ENCODE data around the gene TRIM66.

Gene TRIM66

DNA sequence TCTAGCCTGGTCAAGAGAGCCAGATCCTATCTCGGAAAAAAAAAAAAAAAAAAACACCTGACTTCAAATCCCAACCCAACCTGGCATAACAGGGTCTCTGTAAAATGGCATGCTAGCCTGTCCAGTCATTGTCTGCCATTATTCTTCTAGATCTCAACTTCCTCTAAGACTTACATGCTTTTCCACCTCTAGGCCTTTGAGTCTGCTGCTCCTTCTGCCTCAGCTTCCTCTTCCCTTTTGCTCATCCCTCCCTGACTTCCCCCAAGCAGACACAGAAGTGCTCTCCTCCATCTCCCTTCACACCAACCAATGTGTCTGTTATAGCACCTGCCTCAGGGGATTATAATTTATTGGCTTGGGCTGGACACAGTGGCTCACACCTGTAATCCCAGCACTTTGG, 96.3 kb downstream of the TRIM66 start:
- H3K27ac ChIP-seq, result no peak overlapping the region
- TF ChIP-seq CTCF (IDR thresholded peaks at IDR 0.05), result no peak
- TF ChIP-seq ZFX (IDR thresholded peaks at IDR 0.05; ENCODE audit: borderline replicate concordance), result no peak

GRCh38 chr11:8584511-8584910, 98.0 kb downstream of the TRIM66 start:
- TF ChIP-seq ZFX (IDR thresholded peaks at IDR 0.05; ENCODE audit: borderline replicate concordance) (no peak), CTCF (IDR thresholded peaks at IDR 0.05) (no peak)
- no peak overlapping the region for H3K27ac ChIP-seq

GRCh38 chr11:8584082-8584481, 98.4 kb downstream of the TRIM66 start:
- H3K27ac ChIP-seq, result no peak overlapping the region
- TF ChIP-seq ZFX (IDR thresholded peaks at IDR 0.05; ENCODE audit: borderline replicate concordance) (no peak), CTCF (IDR thresholded peaks at IDR 0.05) (no peak)

GRCh38 chr11:8581300-8581699, 101.2 kb downstream of the TRIM66 start:
- no peak overlapping the region for H3K27ac ChIP-seq
- TF ChIP-seq ZFX (IDR thresholded peaks at IDR 0.05; ENCODE audit: borderline replicate concordance) (no peak), CTCF (IDR thresholded peaks at IDR 0.05) (no peak)

DNA sequence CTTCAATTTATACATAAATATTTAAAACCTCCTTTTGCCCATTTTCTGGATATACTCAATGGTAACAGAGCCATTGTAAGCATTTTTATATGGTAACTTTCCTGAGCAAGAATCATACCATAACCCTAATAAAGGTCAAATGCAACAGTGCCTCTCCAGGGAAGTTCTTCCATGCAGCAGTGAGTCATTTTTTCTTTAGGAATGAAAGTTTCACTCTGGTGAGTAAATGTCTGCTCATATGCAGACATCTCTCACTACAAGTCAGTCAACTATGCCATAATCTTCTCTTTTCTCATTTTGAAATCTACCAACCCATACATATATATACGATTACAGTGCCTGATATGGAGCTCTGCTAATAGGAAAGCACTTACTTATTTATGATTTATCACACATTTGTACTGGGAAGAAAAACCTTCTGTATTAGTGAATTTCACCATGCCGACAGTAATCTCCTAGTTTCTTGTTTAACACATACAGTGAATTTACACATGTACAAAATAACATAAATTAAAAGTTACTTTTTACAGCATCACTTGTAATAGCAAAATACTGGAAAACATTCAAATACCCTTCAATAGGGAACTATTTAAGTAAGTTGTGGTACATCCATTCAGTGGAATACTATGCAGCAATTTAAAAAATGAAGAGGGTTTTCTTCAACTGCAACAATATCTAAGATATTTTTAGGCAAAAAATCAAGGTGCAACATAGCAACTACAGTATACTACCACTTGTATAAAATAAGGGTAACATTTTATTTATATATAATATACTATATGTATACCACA, 104.5 kb downstream of the TRIM66 start:
- H3K27ac ChIP-seq, result no peak overlapping the region
- TF ChIP-seq CTCF (IDR thresholded peaks at IDR 0.05) (no peak), ZFX (IDR thresholded peaks at IDR 0.05; ENCODE audit: borderline replicate concordance) (no peak)

- no peak for TF ChIP-seq ZFX (IDR thresholded peaks at IDR 0.05; ENCODE audit: borderline replicate concordance)
- TF ChIP-seq CTCF (IDR thresholded peaks at IDR 0.05), result no peak
- H3K27ac ChIP-seq, result no peak overlapping the region
Observed at GRCh38 chr11:8574798-8575197, 107.7 kb downstream of the TRIM66 start.

DNA sequence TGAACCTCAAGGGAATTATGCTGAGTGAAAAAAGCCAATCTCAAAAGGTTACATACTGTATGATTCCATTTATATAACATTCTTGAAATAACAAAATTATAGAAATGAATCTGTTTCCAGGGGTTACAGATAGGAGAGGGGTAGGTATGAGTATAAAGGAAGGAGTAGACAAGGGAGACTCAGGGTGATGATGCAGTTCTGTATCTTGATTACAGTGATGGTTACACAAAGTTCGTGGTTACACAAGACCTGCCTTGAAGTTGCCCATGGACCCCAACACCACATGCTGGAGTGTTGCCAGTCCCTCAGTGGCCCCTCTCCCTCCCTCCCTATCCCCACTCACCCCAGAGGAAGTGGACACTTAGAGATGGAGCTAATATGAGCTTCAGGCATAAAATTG, 108.7 kb downstream of the TRIM66 start:
- TF ChIP-seq ZFX (IDR thresholded peaks at IDR 0.05; ENCODE audit: borderline replicate concordance) (no peak), CTCF (IDR thresholded peaks at IDR 0.05) (no peak)
- no peak overlapping the region for H3K27ac ChIP-seq

All from 22Rv1 (cell line).